AG04450 (cell line): ENCODE data around the gene CPEB1. TPM values are rescaled to one million over a fixed set of nuclear protein-coding genes. Genes with fewer than 3 reads are reported as not detected.

Experiments used
- CTCF ChIA-PET: fragments of 300-600, 350-600 bp; formaldehyde crosslinking; extraction: SDS; loops from one replicate; lab custom pipeline; 2022; ENCODE audit warnings: antibody characterized with exemption, inconsistent platforms; lab: Charles Lee
- POLR2A ChIA-PET: fragments of 350-600 bp; formaldehyde crosslinking; extraction: SDS; loops from one replicate; lab custom pipeline; 2021; ENCODE audit warnings: antibody characterized with exemption, inconsistent platforms; lab: Yijun Ruan, JAX
- DNase-seq: peaks from one replicate; pipeline ENCODE4 v3.0.0-alpha.2; 2011; ENCODE audit warnings: low read depth, low spot score
- H3K27ac ChIP-seq: one replicate; pipeline ENCODE4 v1.5.1; 2012; ENCODE audit warnings: low read depth, low read length, control low read depth
- H3K27me3 ChIP-seq: one replicate; pipeline ENCODE4 v1.6.0; 2012; ENCODE audit warnings: low read length; ENCODE audit not compliant: control insufficient read depth, insufficient read depth
- H3K4me3 ChIP-seq: 2 replicates; pipeline ENCODE4 v1.5.1; 2011; ENCODE audit warnings: mild to moderate bottlenecking, low read depth, low read length, control low read depth
- H3K9me3 ChIP-seq: 2 replicates; pipeline ENCODE4 v1.5.1; 2012; ENCODE audit warnings: low read length; ENCODE audit not compliant: control insufficient read depth, insufficient read depth
- polyA plus RNA-seq: library from polyadenylated mRNA; depleted of rRNA; stranded (reverse); fragments of >200 nt; gene quantifications from 2 replicates; pipeline ENCODE4 v1.2.3, GENCODE V29; 2011
- TF ChIP-seq, protein P1 (sequence below): IDR thresholded peaks from 2 replicates; pipeline ENCODE4 v1.5.1; 2011; ENCODE audit warnings: low read depth, low read length, control low read depth, inconsistent platforms

The CPEB1 gene
- polyA plus RNA-seq, 1 experiment: 8.3 TPM

DNA sequence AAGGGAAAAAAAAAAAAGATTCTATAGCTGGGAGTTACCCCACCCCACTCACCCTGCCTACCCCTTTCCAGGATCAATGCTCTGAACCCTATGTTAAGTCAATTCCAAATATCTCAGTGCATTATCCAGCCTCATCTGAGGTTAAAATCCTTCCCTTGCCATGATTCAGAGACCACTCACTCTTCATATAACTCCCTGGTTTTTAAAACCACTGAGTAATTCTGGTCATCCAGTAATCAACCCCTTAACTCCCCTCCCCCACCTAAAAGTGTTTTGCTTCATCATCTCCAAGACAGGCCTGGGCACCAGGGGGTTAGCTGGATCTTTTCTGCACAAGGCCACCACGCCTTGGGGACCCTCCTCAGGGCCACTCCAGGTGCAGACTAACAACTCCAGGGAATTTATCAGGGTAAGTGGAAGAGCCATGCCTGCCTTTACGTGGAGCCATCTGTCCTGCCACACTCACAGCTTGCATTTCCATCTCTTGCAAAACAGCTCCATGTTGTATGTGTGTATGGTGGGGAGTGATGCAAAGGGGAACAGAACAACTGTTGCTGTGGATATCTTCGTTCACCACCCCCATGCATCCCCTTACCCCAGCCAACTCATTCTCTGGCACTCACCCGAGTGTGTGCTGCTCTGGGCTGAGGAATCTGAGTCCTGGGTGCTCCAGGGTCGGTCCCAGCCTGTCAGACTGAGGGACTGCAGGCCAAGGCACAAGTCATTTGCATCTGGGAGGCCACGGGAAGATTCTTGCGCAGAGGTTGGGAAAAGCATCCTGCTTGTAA is 76.2 kb downstream of the CPEB1 start:
- DNase-seq: no peak
- Histone ChIP-seq H3K9me3 (no peaks in the 10 kb centered on the region), H3K4me3 (peak overlapping the region; percentile 62), H3K27me3 (peaks cover 2% of the 10 kb centered on the region), H3K27ac (peak overlapping the region; percentile 69)
- TF ChIP-seq, protein P1, sequence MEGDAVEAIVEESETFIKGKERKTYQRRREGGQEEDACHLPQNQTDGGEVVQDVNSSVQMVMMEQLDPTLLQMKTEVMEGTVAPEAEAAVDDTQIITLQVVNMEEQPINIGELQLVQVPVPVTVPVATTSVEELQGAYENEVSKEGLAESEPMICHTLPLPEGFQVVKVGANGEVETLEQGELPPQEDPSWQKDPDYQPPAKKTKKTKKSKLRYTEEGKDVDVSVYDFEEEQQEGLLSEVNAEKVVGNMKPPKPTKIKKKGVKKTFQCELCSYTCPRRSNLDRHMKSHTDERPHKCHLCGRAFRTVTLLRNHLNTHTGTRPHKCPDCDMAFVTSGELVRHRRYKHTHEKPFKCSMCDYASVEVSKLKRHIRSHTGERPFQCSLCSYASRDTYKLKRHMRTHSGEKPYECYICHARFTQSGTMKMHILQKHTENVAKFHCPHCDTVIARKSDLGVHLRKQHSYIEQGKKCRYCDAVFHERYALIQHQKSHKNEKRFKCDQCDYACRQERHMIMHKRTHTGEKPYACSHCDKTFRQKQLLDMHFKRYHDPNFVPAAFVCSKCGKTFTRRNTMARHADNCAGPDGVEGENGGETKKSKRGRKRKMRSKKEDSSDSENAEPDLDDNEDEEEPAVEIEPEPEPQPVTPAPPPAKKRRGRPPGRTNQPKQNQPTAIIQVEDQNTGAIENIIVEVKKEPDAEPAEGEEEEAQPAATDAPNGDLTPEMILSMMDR: no peak
- ChIA-PET CTCF (interaction anchor here (2.2 kb wide), 1 partner anchor 30 kb away, joined by 11 read pairs; the partner anchor contains the start of gene RPS17), POLR2A (interaction anchor here (3.3 kb wide), 1 partner anchor 31 kb away, joined by 18 read pairs; the partner anchor contains the start of gene RPS17)

DNA sequence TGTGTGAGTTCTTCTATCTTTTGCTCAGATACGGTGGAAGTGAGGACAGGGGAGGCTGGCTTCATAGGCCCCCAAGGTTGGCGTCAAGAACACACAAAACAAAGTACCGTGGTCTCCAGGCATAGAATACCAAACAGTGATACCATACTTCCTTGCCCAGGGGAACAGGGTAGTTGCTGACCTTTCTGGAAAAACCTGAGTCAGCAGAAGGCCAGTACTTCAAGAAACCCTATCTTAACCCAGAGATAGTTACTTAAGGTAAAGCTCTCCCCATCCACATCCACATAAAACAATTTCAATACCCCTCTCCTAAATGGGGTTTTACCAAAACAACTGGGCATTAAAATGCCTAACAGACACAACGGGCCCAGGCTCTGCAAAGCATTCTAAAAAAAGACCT is 77.3 kb downstream of the CPEB1 start:
- Histone ChIP-seq H3K27ac (no peak overlapping the region), H3K27me3 (peaks cover 2% of the 10 kb centered on the region), H3K9me3 (no peaks in the 10 kb centered on the region), H3K4me3 (no peak overlapping the region)
- ChIA-PET CTCF (interaction anchor here (2.2 kb wide), 1 partner anchor 29 kb away, joined by 11 read pairs; the partner anchor contains the start of gene RPS17), POLR2A (no interaction called here)
- TF ChIP-seq, protein P1: no peak
- DNase-seq: no peak

DNA sequence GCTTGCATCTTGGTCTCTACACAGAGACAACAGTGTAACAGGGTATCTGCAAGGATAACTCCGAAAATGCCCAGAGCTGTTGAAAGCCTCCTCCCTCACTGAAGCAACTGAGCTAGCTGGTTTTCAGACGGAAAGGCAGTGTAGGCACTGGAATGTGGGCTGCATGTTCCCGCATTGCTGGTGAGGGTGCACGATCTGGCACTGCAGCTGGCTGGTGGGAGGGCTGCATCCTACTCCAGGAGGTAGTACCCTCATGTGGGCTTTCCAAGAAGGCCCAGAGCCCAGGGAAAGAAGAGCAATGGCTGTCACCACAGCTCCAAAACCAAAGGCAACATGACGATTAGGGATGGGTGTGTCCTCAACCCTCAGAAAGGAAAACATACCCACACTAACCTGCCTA is 78.2 kb downstream of the CPEB1 start:
- TF ChIP-seq, protein P1: no peak
- H3K27me3 ChIP-seq: no peaks in the 10 kb centered on the region
- no peaks in the 10 kb centered on the region for H3K9me3 ChIP-seq
- POLR2A ChIA-PET: no interaction called here
- H3K27ac ChIP-seq: no peak overlapping the region
- CTCF ChIA-PET: interaction anchor here (2.2 kb wide), 1 partner anchor 28 kb away, joined by 11 read pairs; the partner anchor contains the start of gene RPS17
- no peak overlapping the region for H3K4me3 ChIP-seq
- DNase-seq: no peak

DNA sequence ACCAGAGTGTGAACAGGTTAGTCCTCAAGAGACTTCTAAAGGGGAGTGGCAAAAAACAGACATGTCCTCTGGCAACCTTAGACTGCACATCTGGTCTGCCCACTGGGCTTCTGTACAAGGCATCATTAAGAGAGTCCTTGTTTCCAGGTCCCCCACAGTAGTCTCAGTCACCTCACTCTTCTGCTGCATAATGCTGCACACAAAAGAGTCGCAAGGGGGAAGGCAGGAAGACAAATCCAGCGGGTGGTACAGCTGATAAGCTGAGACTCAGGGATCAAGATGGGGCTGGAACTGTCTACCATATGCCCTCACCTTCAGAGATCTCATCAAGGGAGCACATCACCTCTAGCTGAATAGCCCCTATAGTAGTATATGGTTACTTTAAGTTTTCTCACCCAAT is 79.5 kb downstream of the CPEB1 start:
- H3K9me3 ChIP-seq: no peaks in the 10 kb centered on the region
- CTCF ChIA-PET: no interaction called here
- H3K27me3 ChIP-seq: no peaks in the 10 kb centered on the region

More for the DNA sequence above, 79.5 kb downstream of the CPEB1 start:
- Histone ChIP-seq H3K4me3 (no peak overlapping the region), H3K27ac (no peak overlapping the region)
- DNase-seq: no peak
- POLR2A ChIA-PET: no interaction called here
- TF ChIP-seq, protein P1: no peak
